ENCODE results near the gene CATSPER3.

GRCh38 chr5:135039271-135040033, 71.7 kb downstream of the CATSPER3 start:
- TF ChIP-seq, protein P1, sequence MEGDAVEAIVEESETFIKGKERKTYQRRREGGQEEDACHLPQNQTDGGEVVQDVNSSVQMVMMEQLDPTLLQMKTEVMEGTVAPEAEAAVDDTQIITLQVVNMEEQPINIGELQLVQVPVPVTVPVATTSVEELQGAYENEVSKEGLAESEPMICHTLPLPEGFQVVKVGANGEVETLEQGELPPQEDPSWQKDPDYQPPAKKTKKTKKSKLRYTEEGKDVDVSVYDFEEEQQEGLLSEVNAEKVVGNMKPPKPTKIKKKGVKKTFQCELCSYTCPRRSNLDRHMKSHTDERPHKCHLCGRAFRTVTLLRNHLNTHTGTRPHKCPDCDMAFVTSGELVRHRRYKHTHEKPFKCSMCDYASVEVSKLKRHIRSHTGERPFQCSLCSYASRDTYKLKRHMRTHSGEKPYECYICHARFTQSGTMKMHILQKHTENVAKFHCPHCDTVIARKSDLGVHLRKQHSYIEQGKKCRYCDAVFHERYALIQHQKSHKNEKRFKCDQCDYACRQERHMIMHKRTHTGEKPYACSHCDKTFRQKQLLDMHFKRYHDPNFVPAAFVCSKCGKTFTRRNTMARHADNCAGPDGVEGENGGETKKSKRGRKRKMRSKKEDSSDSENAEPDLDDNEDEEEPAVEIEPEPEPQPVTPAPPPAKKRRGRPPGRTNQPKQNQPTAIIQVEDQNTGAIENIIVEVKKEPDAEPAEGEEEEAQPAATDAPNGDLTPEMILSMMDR (IDR thresholded peaks at IDR 0.05): no peak
- no peak for TF ChIP-seq POLR2A (IDR thresholded peaks at IDR 0.05)

Measured in heart left ventricle (tissue), 13 donors.